HUES48 (cell line): ENCODE data around the gene XRCC5.
A peak's percentile ranks its signal among the peaks of the same experiment; 100 is the strongest.

Experiments used
- H3K27ac ChIP-seq: one replicate; pipeline ENCODE4 v1.7.0; 2013; ENCODE audit warnings: low read depth, low read length, inconsistent platforms
- H3K27me3 ChIP-seq: 2 replicates; pipeline ENCODE4 v1.6.1; 2013; ENCODE audit warnings: mild to moderate bottlenecking, low read length; ENCODE audit not compliant: control insufficient read depth, insufficient read depth
- H3K36me3 ChIP-seq: 2 replicates; pipeline ENCODE4 v1.6.1; 2013; ENCODE audit warnings: low read length; ENCODE audit not compliant: control insufficient read depth, insufficient read depth
- H3K4me1 ChIP-seq: 2 replicates; pipeline ENCODE4 v1.6.1; 2013; ENCODE audit warnings: mild to moderate bottlenecking, low read length; ENCODE audit not compliant: control insufficient read depth, insufficient read depth
- H3K4me3 ChIP-seq: 2 replicates; pipeline ENCODE4 v1.5.1; 2013; ENCODE audit warnings: mild to moderate bottlenecking, low read depth, low read length
- H3K9ac ChIP-seq: 2 replicates; pipeline ENCODE4 v1.6.1; 2013; ENCODE audit warnings: mild to moderate bottlenecking, low read depth, low read length, moderate library complexity
- H3K9me3 ChIP-seq: 2 replicates; pipeline ENCODE4 v1.6.1; 2013; ENCODE audit warnings: low read length; ENCODE audit not compliant: control insufficient read depth, insufficient read depth

Gene XRCC5

DNA sequence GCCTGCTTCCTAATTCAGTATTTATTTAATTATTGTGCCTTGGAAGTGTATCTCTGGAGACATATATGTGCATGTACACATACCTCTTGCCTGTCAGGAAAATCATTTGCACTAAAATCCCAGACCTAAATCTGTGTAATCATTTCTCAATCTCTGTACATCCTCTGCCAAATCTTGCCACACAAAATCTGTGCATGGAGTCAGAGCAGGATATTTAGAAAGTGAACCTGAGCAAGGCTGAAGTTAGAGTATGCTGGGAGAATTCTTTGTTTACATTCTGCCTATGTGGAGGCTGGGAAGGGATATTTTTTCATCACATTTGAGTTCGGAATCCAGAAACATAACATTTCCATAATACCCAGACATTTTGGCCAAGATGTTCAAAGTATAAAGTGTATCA lies 9.3 kb downstream of the XRCC5 start:
- Histone ChIP-seq H3K9me3 (no peaks in the 10 kb centered on the region), H3K9ac (no peak overlapping the region), H3K36me3 (peaks cover 92% of the 10 kb centered on the region), H3K27me3 (no peaks in the 10 kb centered on the region), H3K4me1 (peaks cover 19% of the 10 kb centered on the region), H3K4me3 (no peak overlapping the region), H3K27ac (no peak overlapping the region)

DNA sequence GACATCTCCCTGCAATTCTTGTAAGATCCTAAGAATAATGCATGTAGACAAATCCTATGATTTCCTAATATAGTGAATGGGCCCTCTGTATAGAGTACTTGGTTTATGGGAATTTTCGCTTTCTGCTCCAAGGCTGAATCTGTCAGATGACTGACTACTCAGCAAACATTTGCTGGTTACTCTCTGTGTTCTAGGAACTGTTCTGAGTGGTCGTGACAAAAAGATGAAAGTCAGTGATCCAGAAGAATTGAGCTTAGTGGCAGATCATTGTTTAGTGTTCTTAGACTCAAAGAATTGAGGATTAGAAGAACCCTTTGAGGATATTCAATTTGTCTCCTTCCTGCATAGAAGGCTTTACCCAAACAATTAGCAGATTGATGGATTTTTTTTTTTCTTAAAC lies 10.0 kb downstream of the XRCC5 start:
- Histone ChIP-seq H3K4me1 (peaks cover 15% of the 10 kb centered on the region), H3K4me3 (no peak overlapping the region), H3K27me3 (no peaks in the 10 kb centered on the region), H3K36me3 (peaks cover 92% of the 10 kb centered on the region), H3K27ac (no peak overlapping the region), H3K9ac (no peak overlapping the region), H3K9me3 (no peaks in the 10 kb centered on the region)

DNA sequence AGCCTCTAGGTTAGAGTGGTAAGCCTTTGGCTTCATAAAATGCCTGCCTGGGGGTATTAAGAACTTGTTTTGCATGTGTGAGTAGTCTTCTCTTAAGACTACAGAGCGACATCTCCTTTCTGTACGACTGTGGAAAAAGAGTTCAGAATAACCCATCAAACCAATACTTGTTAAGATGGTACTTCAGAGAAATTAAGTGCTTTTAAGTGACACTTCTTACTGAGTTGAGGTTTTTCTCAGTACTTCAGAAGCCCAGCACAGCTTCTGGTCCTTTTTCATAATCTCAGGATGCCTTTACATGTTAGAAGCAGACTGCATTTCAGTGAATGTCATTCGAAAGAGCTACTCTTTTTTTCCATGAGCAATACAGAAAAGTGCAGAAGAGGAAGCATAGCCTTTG lies 10.8 kb downstream of the XRCC5 start:
- Histone ChIP-seq H3K9ac (no peak overlapping the region), H3K9me3 (no peaks in the 10 kb centered on the region), H3K4me3 (no peak overlapping the region), H3K27ac (no peak overlapping the region), H3K4me1 (peaks cover 10% of the 10 kb centered on the region), H3K36me3 (peaks cover 100% of the 10 kb centered on the region), H3K27me3 (no peaks in the 10 kb centered on the region)

DNA sequence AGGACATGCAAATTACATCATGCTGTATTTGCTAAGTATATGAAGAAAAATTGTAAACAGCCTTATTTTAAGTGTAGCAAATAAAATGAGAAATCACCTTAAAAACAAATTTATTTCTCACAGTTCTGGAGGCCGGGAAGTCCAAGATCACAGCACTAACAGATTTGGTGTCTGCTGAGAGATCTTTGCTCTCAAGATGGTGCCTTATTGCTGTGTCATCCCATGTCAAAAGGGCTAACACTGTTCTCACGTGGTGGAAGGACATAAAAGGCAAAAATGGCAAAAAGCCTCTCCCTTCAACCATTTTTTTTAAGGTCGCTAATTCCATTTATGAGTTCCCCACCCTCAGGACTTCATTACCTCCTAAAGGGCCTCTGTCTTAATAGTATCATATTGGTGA lies 12.1 kb downstream of the XRCC5 start:
- Histone ChIP-seq H3K36me3 (peaks cover 100% of the 10 kb centered on the region), H3K27me3 (no peaks in the 10 kb centered on the region), H3K9ac (peak overlapping the region; percentile 4; the same call in 1 of the 2 replicates), H3K9me3 (no peaks in the 10 kb centered on the region), H3K4me3 (no peak overlapping the region), H3K4me1 (no peaks in the 10 kb centered on the region), H3K27ac (peak overlapping the region; percentile 15)

- no peak overlapping the region for H3K27ac ChIP-seq
- no peaks in the 10 kb centered on the region for H3K4me1 ChIP-seq
- no peaks in the 10 kb centered on the region for H3K27me3 ChIP-seq
- H3K9ac ChIP-seq, result no peak overlapping the region
- no peak overlapping the region for H3K4me3 ChIP-seq
- peaks cover 98% of the 10 kb centered on the region for H3K36me3 ChIP-seq
- H3K9me3 ChIP-seq, result no peaks in the 10 kb centered on the region
These were observed 17.8 kb downstream of the XRCC5 start for GRCh38 chr2:216126943-216127342.

- H3K4me1 ChIP-seq, result no peaks in the 10 kb centered on the region
- no peak overlapping the region for H3K9ac ChIP-seq
- H3K36me3 ChIP-seq, result peaks cover 99% of the 10 kb centered on the region
- no peaks in the 10 kb centered on the region for H3K27me3 ChIP-seq
- no peak overlapping the region for H3K4me3 ChIP-seq
- no peak overlapping the region for H3K27ac ChIP-seq
- no peaks in the 10 kb centered on the region for H3K9me3 ChIP-seq
These were observed 21.3 kb downstream of the XRCC5 start for GRCh38 chr2:216130346-216130971.

DNA sequence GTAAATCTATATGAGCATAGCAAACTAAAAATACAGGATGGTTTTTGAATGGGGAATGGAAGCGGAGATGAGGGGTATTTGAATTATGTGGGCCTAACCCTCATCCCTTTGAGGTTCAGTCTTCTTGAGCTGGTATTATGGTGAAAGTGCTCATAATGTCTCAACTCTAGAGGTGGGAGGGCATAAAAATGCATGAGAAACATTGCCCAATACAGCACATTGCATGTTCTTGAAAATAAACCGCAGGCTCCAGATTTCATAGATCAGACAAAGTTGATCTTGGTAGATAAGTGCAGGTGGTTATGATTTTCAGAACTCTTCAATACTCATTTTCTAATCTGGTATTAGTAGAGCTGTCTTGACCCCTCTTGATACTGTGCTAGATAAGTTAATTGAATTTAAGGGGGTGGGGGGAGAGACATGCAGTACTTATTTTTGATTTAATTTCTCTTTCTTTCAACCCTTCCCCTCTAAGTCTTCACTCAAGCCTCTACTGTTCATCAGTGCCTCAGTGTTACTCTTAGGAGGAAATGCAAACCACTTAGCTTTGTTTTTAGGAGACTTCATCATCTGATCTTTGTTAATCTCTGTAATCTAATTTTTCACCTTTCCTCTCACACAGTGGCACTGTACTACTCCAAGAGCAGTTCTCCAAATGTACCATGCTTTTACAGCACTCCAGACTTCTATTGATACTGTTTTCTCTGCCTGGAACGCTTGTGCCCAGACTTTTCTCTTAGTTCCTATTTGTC lies 22.2 kb downstream of the XRCC5 start:
- Histone ChIP-seq H3K36me3 (peaks cover 99% of the 10 kb centered on the region), H3K9ac (no peak overlapping the region), H3K9me3 (no peaks in the 10 kb centered on the region), H3K27ac (no peak overlapping the region), H3K4me3 (no peak overlapping the region), H3K27me3 (no peaks in the 10 kb centered on the region), H3K4me1 (no peaks in the 10 kb centered on the region)

DNA sequence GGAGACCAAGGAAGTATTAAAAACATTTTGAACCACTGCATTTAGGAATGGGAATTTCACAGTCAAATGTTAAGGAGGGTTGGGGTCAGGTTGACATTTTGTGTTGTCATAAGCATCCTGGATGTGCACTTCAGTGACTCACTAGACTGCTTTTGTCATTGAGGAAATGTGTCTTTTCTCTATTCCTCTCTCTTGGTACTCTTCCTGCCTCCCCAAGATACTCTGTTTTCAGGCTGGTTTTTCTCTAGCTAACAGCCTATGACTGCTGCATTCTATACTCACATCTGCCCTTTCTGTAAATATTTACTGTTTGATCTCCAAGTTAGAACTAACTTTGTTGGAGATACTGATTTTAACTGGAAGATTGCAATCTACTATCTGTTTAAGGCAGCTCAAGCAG lies 23.4 kb downstream of the XRCC5 start:
- no peaks in the 10 kb centered on the region for H3K4me1 ChIP-seq
- peaks cover 99% of the 10 kb centered on the region for H3K36me3 ChIP-seq
- H3K27me3 ChIP-seq, result no peaks in the 10 kb centered on the region
- H3K9ac ChIP-seq, result no peak overlapping the region
- H3K4me3 ChIP-seq, result no peak overlapping the region
- H3K9me3 ChIP-seq, result no peaks in the 10 kb centered on the region
- H3K27ac ChIP-seq, result no peak overlapping the region

DNA sequence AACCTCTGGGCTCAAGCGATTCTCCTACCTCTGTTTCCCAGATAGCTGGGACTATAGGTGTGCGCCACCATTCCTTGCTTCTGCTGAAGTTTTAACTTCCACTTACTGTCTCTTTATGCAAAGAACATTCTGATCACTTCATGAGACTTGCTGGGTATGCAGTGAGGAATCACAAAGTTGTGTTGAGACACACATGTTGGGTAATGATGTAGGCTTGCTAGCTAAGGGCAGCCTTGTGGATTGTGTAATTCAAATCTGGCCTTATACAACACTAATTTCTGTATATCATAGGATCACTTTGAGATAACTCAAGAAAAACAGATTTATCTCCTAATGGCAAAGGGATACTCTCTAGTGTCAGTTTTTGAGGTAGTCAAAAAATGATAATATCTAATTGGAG lies 24.2 kb downstream of the XRCC5 start:
- H3K9me3 ChIP-seq, result no peaks in the 10 kb centered on the region
- peaks cover 99% of the 10 kb centered on the region for H3K36me3 ChIP-seq
- no peak overlapping the region for H3K27ac ChIP-seq
- no peak overlapping the region for H3K9ac ChIP-seq
- no peaks in the 10 kb centered on the region for H3K27me3 ChIP-seq
- H3K4me1 ChIP-seq, result no peaks in the 10 kb centered on the region
- no peak overlapping the region for H3K4me3 ChIP-seq

GRCh38 chr2:216134958-216135541 lies 25.9 kb downstream of the XRCC5 start:
- H3K36me3 ChIP-seq, result peaks cover 100% of the 10 kb centered on the region
- H3K27ac ChIP-seq, result no peak overlapping the region
- H3K4me1 ChIP-seq, result no peaks in the 10 kb centered on the region
- H3K4me3 ChIP-seq, result no peak overlapping the region
- H3K27me3 ChIP-seq, result no peaks in the 10 kb centered on the region
- no peak overlapping the region for H3K9ac ChIP-seq
- H3K9me3 ChIP-seq, result no peaks in the 10 kb centered on the region

DNA sequence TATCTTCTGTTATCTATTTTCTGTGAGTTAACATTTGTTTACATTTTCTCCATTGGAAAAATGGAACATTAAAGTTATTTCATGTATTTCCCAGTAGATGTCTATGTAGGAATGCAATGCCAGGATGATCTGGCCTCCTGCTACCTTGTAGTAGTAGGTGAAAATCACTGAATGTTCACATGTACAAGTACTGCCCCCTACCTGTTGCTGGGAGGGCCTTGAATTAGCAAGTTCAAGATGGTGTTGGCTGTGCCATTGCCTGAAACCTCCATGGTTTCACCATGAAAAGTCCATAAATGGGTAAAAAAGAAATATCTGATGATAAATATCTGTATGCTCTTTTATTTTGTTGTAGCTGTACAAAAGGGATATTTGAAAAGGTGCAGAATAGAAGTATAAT lies 30.7 kb downstream of the XRCC5 start:
- H3K27me3 ChIP-seq, result no peaks in the 10 kb centered on the region
- no peaks in the 10 kb centered on the region for H3K4me1 ChIP-seq
- no peak overlapping the region for H3K9ac ChIP-seq
- no peak overlapping the region for H3K27ac ChIP-seq
- no peaks in the 10 kb centered on the region for H3K9me3 ChIP-seq
- peaks cover 99% of the 10 kb centered on the region for H3K36me3 ChIP-seq
- H3K4me3 ChIP-seq, result no peak overlapping the region
